GM12874 (cell line): ENCODE measurements around the gene PARM1.

Source experiments
- TF ChIP-seq, protein P1 (sequence below): IDR thresholded peaks from 2 replicates; pipeline ENCODE4 v1.5.1; 2011; ENCODE audit warnings: low read depth, mild to moderate bottlenecking, control low read depth, low read length, moderate library complexity; ENCODE audit not compliant: insufficient read depth

Gene PARM1

DNA sequence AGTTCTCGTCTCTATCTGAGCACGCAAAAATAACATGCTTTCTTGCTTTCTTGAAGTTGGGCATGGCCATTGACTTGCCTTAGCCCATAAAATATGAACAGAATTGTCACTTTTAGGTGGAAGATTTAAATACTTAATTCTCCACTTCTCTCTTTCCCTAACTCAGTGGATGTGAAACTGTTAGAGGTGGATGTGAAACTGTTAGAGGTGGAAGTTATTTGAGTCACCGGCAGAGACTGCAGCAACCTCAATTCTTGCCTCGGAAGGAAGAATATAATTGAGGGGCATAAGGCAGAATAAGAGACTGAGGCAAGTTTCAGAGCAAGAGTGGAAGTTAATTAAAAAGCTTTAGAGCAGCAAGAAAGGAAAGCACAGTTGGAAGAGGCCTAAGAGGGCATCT lies 2.8 kb upstream of the PARM1 start:
- TF ChIP-seq, protein P1, sequence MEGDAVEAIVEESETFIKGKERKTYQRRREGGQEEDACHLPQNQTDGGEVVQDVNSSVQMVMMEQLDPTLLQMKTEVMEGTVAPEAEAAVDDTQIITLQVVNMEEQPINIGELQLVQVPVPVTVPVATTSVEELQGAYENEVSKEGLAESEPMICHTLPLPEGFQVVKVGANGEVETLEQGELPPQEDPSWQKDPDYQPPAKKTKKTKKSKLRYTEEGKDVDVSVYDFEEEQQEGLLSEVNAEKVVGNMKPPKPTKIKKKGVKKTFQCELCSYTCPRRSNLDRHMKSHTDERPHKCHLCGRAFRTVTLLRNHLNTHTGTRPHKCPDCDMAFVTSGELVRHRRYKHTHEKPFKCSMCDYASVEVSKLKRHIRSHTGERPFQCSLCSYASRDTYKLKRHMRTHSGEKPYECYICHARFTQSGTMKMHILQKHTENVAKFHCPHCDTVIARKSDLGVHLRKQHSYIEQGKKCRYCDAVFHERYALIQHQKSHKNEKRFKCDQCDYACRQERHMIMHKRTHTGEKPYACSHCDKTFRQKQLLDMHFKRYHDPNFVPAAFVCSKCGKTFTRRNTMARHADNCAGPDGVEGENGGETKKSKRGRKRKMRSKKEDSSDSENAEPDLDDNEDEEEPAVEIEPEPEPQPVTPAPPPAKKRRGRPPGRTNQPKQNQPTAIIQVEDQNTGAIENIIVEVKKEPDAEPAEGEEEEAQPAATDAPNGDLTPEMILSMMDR = no peak

DNA sequence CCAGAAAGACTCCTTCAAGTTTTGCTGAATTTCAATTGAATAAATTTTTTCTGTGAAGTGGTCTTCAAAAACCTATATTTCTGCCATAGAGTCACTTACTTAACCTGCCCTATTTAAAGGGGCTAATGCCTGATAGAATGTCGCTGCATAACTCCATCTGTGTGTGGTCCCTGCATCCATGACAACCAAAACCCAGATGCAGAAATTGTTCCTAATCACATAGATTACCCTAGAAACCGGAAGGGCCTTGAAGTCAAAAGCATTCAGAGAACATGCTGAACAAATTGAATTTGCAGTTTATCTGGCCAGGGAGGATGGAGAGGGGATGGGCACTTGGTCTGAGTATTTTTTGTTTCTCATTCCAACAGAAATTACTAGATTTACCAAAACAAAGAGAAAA lies 1.5 kb upstream of the PARM1 start:
- TF ChIP-seq, protein P1 = no peak

DNA sequence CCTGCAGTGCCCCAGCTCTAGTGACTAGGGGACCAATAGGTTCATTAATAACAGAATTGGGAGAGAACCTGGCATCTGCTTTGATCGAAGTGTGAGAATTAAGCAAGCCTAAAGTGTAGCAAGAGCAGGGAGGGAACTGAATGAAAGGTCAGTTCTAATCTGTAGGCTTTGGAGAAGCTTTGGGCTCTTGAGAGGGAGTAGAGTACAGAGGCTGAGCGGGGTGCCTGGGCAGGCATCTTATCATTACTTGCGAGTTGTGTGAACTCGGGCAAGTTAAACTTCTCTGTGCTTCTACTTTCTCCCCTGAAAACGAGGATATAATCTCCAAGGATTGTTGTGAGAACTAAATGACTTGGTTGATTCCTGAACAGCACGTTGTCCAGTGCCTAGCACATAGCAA lies 906 bp upstream of the PARM1 start:
- TF ChIP-seq, protein P1 = no peak

DNA sequence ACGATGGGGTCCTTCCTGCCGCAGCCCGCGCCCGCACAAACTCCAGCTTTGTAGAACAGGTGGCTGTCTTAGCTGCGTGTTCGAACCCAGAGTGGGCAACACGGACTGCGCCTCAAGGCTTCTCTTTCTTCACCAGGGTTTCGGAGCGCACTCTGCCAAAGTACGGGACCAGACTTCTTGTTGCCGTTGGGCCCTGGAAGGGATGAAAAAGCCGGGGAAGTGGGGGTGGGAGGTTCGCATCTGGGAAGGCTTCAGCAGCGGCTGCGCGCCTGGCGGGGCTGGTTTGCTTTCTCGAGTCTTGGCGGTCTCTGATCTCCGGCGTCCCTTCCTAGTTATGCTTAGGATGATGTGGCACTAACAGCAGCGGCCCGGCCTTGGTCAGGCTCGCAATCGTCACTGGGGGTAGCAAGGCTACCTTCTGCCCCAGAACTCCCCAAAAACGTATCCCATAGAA lies 673 bp downstream of the PARM1 start:
- TF ChIP-seq, protein P1 = no peak

DNA sequence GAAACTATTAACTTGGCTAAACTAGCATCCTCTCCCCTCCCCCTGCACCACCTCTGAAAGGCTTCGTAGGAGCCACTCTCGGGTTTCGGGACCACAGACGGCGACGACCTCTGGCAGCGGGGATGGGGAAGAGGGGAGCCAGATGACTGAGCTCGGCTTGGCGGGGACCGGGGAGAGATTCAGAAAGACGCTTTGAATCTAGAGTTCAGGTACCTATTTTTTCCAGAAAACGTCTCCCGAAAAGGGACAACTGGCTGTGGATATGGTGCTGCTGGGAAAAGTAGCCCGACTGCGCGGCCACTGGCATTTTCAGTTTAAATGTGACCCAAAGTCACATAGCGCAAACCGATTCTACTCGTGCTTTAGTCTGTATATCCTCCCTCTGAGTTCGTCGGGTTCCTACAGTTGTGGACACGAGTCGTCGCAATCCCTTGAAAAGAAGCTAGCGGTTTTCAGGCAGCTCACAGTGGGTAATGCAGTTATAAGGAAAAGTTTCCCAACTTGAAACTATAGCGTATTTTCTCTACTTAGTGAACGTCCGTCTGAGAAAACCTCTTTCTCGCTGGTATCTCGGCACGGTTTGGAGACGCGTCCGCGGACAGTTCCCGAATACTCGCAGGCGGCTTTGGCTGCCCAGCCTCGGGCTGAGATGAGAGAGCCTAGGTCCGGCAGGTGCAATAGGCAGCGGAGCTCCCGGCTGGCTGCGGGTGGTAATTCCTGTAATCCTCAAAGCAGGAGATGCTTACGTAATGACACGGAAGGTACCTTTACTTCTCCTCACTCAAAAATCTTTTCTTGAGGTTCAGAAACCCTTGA lies 1.3 kb downstream of the PARM1 start:
- TF ChIP-seq, protein P1 = no peak

DNA sequence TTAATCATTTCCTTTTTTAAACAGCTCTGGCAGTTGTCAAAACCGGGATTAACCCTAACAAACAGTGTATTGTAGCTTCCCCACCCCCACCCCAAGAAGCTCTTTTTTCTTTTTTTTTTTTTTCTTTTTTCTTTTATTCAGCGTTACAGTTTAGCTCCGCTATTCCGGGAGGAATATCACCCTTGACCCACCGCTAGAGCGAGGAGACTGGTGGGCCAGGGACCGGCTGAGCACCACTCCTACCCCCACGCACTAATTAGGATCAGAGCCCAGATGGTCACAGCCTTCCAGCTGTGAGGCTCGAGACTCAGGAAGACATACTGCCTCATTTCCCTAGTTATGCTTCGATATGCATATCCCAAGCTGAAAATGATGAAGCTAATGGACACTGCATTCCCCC lies 2.0 kb downstream of the PARM1 start:
- TF ChIP-seq, protein P1 = no peak

DNA sequence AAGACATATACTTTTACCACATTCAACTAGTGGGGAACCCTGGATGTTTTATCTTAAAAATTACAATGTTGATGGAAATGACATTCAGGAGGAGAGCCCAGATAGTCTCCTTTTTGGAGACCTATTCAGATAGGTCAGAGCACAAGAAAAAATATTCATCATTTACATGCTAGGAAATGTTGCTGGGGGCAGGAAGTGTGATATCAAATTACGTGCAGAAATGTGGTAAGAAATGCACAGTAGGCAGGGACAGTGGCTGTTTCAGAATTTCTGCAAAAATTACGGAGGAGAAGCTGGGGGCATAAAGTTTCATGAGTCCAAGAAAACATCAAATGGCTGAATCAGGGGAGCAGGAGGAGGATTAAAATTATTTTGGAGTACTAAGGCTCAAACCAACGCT lies 8.2 kb downstream of the PARM1 start:
- TF ChIP-seq, protein P1 = no peak
